Prostate gland (tissue), 2 donors: ENCODE measurements around the gene ALK. TPM values are rescaled to one million over a fixed set of nuclear protein-coding genes. Genes with fewer than 3 reads are reported as not detected.

ENCODE experiments used
- DNase-seq: peaks from one replicate; pipeline ENCODE4 v3.0.0-alpha.2; 2019; ENCODE audit warnings: low spot score
- H3K27ac ChIP-seq, 2 donors: fragments of 200-600 bp; sonication (generic); 2 replicates each; pipeline ENCODE4 v1.5.1; 2017 to 2019
- H3K27me3 ChIP-seq: fragments of 200-600 bp; sonication (generic); replicated peaks from 2 replicates; pipeline ENCODE4 v1.5.1; 2019; ENCODE audit not compliant: insufficient read depth
- H3K36me3 ChIP-seq, 2 donors: fragments of 200-600 bp; sonication (generic); 1 replicate in 1 of 2; 2 replicates in 1 of 2; pipeline versions ENCODE4 v1.5.1 to v1.8.1; 2017 to 2019
- H3K4me1 ChIP-seq: fragments of 200-600 bp; sonication (generic); replicated peaks from 2 replicates; pipeline ENCODE4 v1.5.1; 2019
- H3K4me3 ChIP-seq, 2 donors: fragments of 200-600 bp; sonication (generic); 2 replicates each; pipeline ENCODE4 v1.5.1; 2017 to 2019
- H3K9me3 ChIP-seq: fragments of 200-600 bp; sonication (generic); 2 replicates; pipeline ENCODE4 v1.5.1; 2017
- POLR2A ChIP-seq: fragments of 450-650 bp; IDR thresholded peaks from one replicate; pipeline ENCODE4 v1.6.1; 2016; ENCODE audit warnings: antibody characterized with exemption, mild to moderate bottlenecking
- POLR2AphosphoS5 ChIP-seq: sonication (generic); formaldehyde crosslinking; IDR thresholded peaks from one replicate; pipeline ENCODE4 v1.6.1; 2017; ENCODE audit warnings: antibody characterized with exemption
- WGBS: methylation state at CpG from one replicate; pipeline ENCODE4 v1.1.5; 2018; 5-methylcytosine and 5-hydroxymethylcytosine counted together
- intact Hi-C: fragments of 100-400 bp; cut with DNase I; formaldehyde crosslinking; loops from one replicate; pipeline ENCODE4 v1.14.2; 2022
- total RNA-seq, 2 donors: library from RNA; depleted of rRNA; stranded (reverse); fragments of >200 nt; gene quantifications; one replicate each; pipeline ENCODE4 v1.1.0, GENCODE V29; 2016
- TF ChIP-seq, protein P1 (sequence below), 4 experiments: fragments of 200-600 bp in 2 of 4; fragments of 450-650 bp in 2 of 4; sonication (generic) in 2 of 4; IDR thresholded peaks; 1 replicate in 3 of 4; 2 replicates in 1 of 4; pipeline ENCODE4 v1.5.1; 2016 to 2019; ENCODE audit warnings: antibody characterized with exemption in 4 of 4, mild to moderate bottlenecking in 2 of 4, moderate library complexity in 2 of 4

ALK gene
- total RNA-seq, 2 donors from 2014 or later: 0.14 to 1.2 TPM

GRCh38 chr2:29817801-29818680 is 103.3 kb downstream of the ALK start:
- intact Hi-C loops: no loop called here
- DNase-seq: no peak
- no peak overlapping the region for H3K4me3 ChIP-seq
- H3K36me3 ChIP-seq: no peaks in the 10 kb centered on the region
- H3K27me3 ChIP-seq: no peaks in the 10 kb centered on the region
- 84% methylated on average over 26 of the region's 26 CpGs for WGBS
- H3K4me1 ChIP-seq: no peaks in the 10 kb centered on the region
- no peaks in the 10 kb centered on the region for H3K9me3 ChIP-seq
- TF ChIP-seq POLR2A (no peak), POLR2AphosphoS5 (no peak)
- TF ChIP-seq, protein P1, sequence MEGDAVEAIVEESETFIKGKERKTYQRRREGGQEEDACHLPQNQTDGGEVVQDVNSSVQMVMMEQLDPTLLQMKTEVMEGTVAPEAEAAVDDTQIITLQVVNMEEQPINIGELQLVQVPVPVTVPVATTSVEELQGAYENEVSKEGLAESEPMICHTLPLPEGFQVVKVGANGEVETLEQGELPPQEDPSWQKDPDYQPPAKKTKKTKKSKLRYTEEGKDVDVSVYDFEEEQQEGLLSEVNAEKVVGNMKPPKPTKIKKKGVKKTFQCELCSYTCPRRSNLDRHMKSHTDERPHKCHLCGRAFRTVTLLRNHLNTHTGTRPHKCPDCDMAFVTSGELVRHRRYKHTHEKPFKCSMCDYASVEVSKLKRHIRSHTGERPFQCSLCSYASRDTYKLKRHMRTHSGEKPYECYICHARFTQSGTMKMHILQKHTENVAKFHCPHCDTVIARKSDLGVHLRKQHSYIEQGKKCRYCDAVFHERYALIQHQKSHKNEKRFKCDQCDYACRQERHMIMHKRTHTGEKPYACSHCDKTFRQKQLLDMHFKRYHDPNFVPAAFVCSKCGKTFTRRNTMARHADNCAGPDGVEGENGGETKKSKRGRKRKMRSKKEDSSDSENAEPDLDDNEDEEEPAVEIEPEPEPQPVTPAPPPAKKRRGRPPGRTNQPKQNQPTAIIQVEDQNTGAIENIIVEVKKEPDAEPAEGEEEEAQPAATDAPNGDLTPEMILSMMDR (IDR thresholded peaks at IDR 0.05): no peak
- H3K27ac ChIP-seq: no peak overlapping the region

- Histone ChIP-seq H3K4me3 (no peak overlapping the region), H3K36me3 (no peaks in the 10 kb centered on the region), H3K27ac (no peak overlapping the region), H3K27me3 (no peaks in the 10 kb centered on the region), H3K4me1 (no peaks in the 10 kb centered on the region), H3K9me3 (no peaks in the 10 kb centered on the region)
- DNase-seq: no peak
- intact Hi-C loops: no loop called here
- no peak for TF ChIP-seq POLR2A
- TF ChIP-seq, protein P1 (IDR thresholded peaks at IDR 0.05): no peak
- TF ChIP-seq POLR2AphosphoS5: no peak
- 84% methylated on average over 4 of the region's 4 CpGs for WGBS
These were observed 104.1 kb downstream of the ALK start for GRCh38 chr2:29817299-29817698.

- DNase-seq: no peak
- no peaks in the 10 kb centered on the region for H3K27me3 ChIP-seq
- 61% methylated on average over 4 of the region's 4 CpGs for WGBS
- H3K4me3 ChIP-seq: no peak overlapping the region
- TF ChIP-seq POLR2AphosphoS5: no peak
- no peak for TF ChIP-seq POLR2A
- TF ChIP-seq, protein P1 (IDR thresholded peaks at IDR 0.05): no peak
- H3K36me3 ChIP-seq: no peaks in the 10 kb centered on the region
- H3K27ac ChIP-seq: no peak overlapping the region
- intact Hi-C loops: no loop called here
- no peaks in the 10 kb centered on the region for H3K4me1 ChIP-seq
- no peaks in the 10 kb centered on the region for H3K9me3 ChIP-seq
These were observed 104.7 kb downstream of the ALK start for GRCh38 chr2:29816651-29817050.

GRCh38 chr2:29811378-29811777 is 110.0 kb downstream of the ALK start:
- H3K4me3 ChIP-seq: no peak overlapping the region
- H3K9me3 ChIP-seq: no peaks in the 10 kb centered on the region
- H3K27me3 ChIP-seq: no peaks in the 10 kb centered on the region
- no peak overlapping the region for H3K27ac ChIP-seq
- no peaks in the 10 kb centered on the region for H3K4me1 ChIP-seq
- 31% methylated on average over 1 of the region's 1 CpG for WGBS
- no peak for DNase-seq
- intact Hi-C loops: no loop called here
- H3K36me3 ChIP-seq: no peaks in the 10 kb centered on the region
- TF ChIP-seq POLR2A (no peak), POLR2AphosphoS5 (no peak)
- TF ChIP-seq, protein P1 (IDR thresholded peaks at IDR 0.05): no peak

- H3K4me1 ChIP-seq: no peaks in the 10 kb centered on the region
- no peak overlapping the region for H3K27ac ChIP-seq
- no peaks in the 10 kb centered on the region for H3K9me3 ChIP-seq
- intact Hi-C loops: no loop called here
- H3K36me3 ChIP-seq: no peaks in the 10 kb centered on the region
- no peak for DNase-seq
- TF ChIP-seq, protein P1 (IDR thresholded peaks at IDR 0.05): no peak
- TF ChIP-seq POLR2A: no peak
- no peak for TF ChIP-seq POLR2AphosphoS5
- H3K4me3 ChIP-seq: no peak overlapping the region
- H3K27me3 ChIP-seq: no peaks in the 10 kb centered on the region
- WGBS: 41% methylated on average over 5 of the region's 5 CpGs
These were observed 110.4 kb downstream of the ALK start for GRCh38 chr2:29810956-29811355.
